SK-N-SH treated with all-trans-retinoic acid at 6 μM for 48 hours (cell line): ENCODE data around the gene PRR14L.

Source experiments
- ARNTL ChIP-seq: fragments of 450-650 bp; formaldehyde crosslinking; IDR thresholded peaks from 2 replicates; pipeline ENCODE4 v1.5.0; 2020; ENCODE audit warnings: low read depth, mild to moderate bottlenecking, moderate library complexity, borderline replicate concordance
- BACH2 ChIP-seq: fragments of 250-450 bp; sonication (Bioruptor Pico); IDR thresholded peaks from 2 replicates; pipeline ENCODE4 v1.9.0; 2021; ENCODE audit warnings: mild to moderate bottlenecking, borderline replicate concordance
- ESRRG ChIP-seq: fragments of 250-450 bp; sonication (Bioruptor Pico); IDR thresholded peaks from 2 replicates; pipeline ENCODE4 v1.6.1; 2021; ENCODE audit warnings: mild to moderate bottlenecking
- ISL1 ChIP-seq: fragments of 250-450 bp; sonication (Bioruptor Pico); IDR thresholded peaks from 2 replicates; pipeline ENCODE4 v2.1.2; 2022; ENCODE audit warnings: mild to moderate bottlenecking, moderate library complexity
- OSR1 ChIP-seq: fragments of 250-450 bp; sonication (Bioruptor Pico); IDR thresholded peaks from 2 replicates; pipeline ENCODE4 v1.8.0; 2022; ENCODE audit warnings: moderate library complexity, mild to moderate bottlenecking, inconsistent platforms
- PATZ1 ChIP-seq: fragments of 250-450 bp; sonication (Bioruptor Pico); IDR thresholded peaks from 2 replicates; pipeline ENCODE4 v1.8.0; 2020; ENCODE audit warnings: mild to moderate bottlenecking, moderate library complexity, borderline replicate concordance
- TSHZ2 ChIP-seq: fragments of 250-450 bp; sonication (Bioruptor Pico); IDR thresholded peaks from 2 replicates; pipeline ENCODE4 v1.5.0; 2020; ENCODE audit warnings: mild to moderate bottlenecking, moderate library complexity
- ZFP3 ChIP-seq: fragments of 250-450 bp; sonication (Bioruptor Pico); IDR thresholded peaks from 2 replicates; pipeline ENCODE4 v1.5.0; 2020; ENCODE audit warnings: mild to moderate bottlenecking, moderate library complexity
- ZFP30 ChIP-seq: fragments of 450-650 bp; formaldehyde crosslinking; IDR thresholded peaks from 2 replicates; pipeline ENCODE4 v1.5.0; 2022; ENCODE audit warnings: mild to moderate bottlenecking, moderate library complexity
- ZNF8 ChIP-seq: fragments of 450-650 bp; formaldehyde crosslinking; IDR thresholded peaks from 2 replicates; pipeline ENCODE4 v1.5.0; 2020; ENCODE audit warnings: mild to moderate bottlenecking, moderate library complexity
- TF ChIP-seq, protein P1 (sequence below): fragments of 250-450 bp; sonication (Bioruptor Pico); IDR thresholded peaks from 2 replicates; pipeline ENCODE4 v1.8.0; 2021; ENCODE audit warnings: low read depth, mild to moderate bottlenecking, moderate library complexity, borderline replicate concordance

GRCh38 chr22:31652911-31653684 is 96.8 kb downstream of the PRR14L start:
- no peak for TF ChIP-seq ZNF8 (CRISPR knock-in tag)
- TF ChIP-seq OSR1 (CRISPR knock-in tag): no peak
- no peak for TF ChIP-seq ZFP3 (CRISPR knock-in tag)
- no peak for TF ChIP-seq ARNTL (CRISPR knock-in tag)
- TF ChIP-seq ISL1: no peak
- TF ChIP-seq, protein P1, sequence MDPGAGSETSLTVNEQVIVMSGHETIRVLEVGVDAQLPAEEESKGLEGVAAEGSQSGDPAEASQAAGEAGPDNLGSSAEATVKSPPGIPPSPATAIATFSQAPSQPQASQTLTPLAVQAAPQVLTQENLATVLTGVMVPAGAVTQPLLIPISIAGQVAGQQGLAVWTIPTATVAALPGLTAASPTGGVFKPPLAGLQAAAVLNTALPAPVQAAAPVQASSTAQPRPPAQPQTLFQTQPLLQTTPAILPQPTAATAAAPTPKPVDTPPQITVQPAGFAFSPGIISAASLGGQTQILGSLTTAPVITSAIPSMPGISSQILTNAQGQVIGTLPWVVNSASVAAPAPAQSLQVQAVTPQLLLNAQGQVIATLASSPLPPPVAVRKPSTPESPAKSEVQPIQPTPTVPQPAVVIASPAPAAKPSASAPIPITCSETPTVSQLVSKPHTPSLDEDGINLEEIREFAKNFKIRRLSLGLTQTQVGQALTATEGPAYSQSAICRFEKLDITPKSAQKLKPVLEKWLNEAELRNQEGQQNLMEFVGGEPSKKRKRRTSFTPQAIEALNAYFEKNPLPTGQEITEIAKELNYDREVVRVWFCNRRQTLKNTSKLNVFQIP (CRISPR knock-in tag): no peak
- TF ChIP-seq TSHZ2 (CRISPR knock-in tag): no peak
- TF ChIP-seq PATZ1: no peak
- TF ChIP-seq BACH2 (CRISPR knock-in tag): no peak
- no peak for TF ChIP-seq ZFP30 (CRISPR knock-in tag)
- TF ChIP-seq ESRRG: no peak
